ENCODE results near the gene SPINK9. TPM values are rescaled to one million over a fixed set of nuclear protein-coding genes. Genes with fewer than 3 reads are reported as not detected.

SPINK9 gene
- total RNA-seq, 1 experiment from 2014 or later = not detected

GRCh38 chr5:148314187-148314586, 21.2 kb upstream of the SPINK9 start:
- H3K36me3 Mint-ChIP-seq = no peaks in the 10 kb centered on the region
- no peak for DNase-seq (ENCODE audit: low spot score)
- H3K27ac Mint-ChIP-seq = no peak overlapping the region
- H3K4me3 Mint-ChIP-seq = no peak overlapping the region
- H3K9me3 Mint-ChIP-seq = peaks cover 8% of the 10 kb centered on the region
- TF ChIP-seq CBFB (CRISPR knock-in tag; IDR thresholded peaks at IDR 0.05; ENCODE audit: low read depth) (no peak), TCF7 (CRISPR knock-in tag; IDR thresholded peaks at IDR 0.05; ENCODE audit: low read depth) (no peak), IRF1 (CRISPR knock-in tag; IDR thresholded peaks at IDR 0.05) (no peak), IRF2 (CRISPR knock-in tag; IDR thresholded peaks at IDR 0.05; ENCODE audit: borderline replicate concordance, low read depth) (no peak), MLX (CRISPR knock-in tag; IDR thresholded peaks at IDR 0.05) (no peak), ZNF532 (CRISPR knock-in tag; IDR thresholded peaks at IDR 0.05; ENCODE audit: borderline replicate concordance) (no peak), GTF2I (CRISPR knock-in tag; conservative IDR thresholded peaks at IDR 0.05) (no peak), CREB1 (CRISPR knock-in tag; IDR thresholded peaks at IDR 0.05) (no peak), NFYB (CRISPR knock-in tag; conservative IDR thresholded peaks at IDR 0.05; ENCODE audit: low read depth) (no peak), HMGA2 (CRISPR knock-in tag; IDR thresholded peaks at IDR 0.05) (no peak), STAT6 (CRISPR knock-in tag; conservative IDR thresholded peaks at IDR 0.05; ENCODE audit: low read depth) (no peak), AR (CRISPR knock-in tag; IDR thresholded peaks at IDR 0.05) (no peak)
- ATAC-seq = no peak
- POLR2A ChIA-PET = no interaction called here
- peaks cover 15% of the 10 kb centered on the region for H3K27me3 Mint-ChIP-seq (ENCODE audit: low read depth)
- CTCF ChIA-PET = no interaction called here
- H3K4me1 Mint-ChIP-seq = 0 out of 2 replicates have a peak, but pooled peaks cover 3% of the 10 kb centered on the region

GRCh38 chr5:148314731-148315130, 20.6 kb upstream of the SPINK9 start:
- Mint-ChIP-seq H3K36me3 (no peaks in the 10 kb centered on the region), H3K9me3 (peaks cover 2% of the 10 kb centered on the region), H3K4me1 (peaks cover 6% of the 10 kb centered on the region; the same call in 1 of the 2 replicates), H3K27ac (no peak overlapping the region), H3K27me3 (ENCODE audit: low read depth) (peaks cover 21% of the 10 kb centered on the region), H3K4me3 (no peak overlapping the region)
- ChIA-PET POLR2A (no interaction called here), CTCF (interaction anchor here (0.7 kb wide), 1 partner anchor 24 kb away, joined by 3 read pairs; no protein-coding TSS in a partner anchor)
- no peak for DNase-seq (ENCODE audit: low spot score)
- no peak for ATAC-seq
- TF ChIP-seq CREM (CRISPR knock-in tag; IDR thresholded peaks at IDR 0.05) (no peak), FOXP1 (CRISPR knock-in tag; IDR thresholded peaks at IDR 0.05; ENCODE audit: borderline replicate concordance) (no peak), JUN (CRISPR knock-in tag; IDR thresholded peaks at IDR 0.05) (no peak), ZBTB43 (CRISPR knock-in tag; IDR thresholded peaks at IDR 0.05) (no peak), ATF1 (CRISPR knock-in tag; IDR thresholded peaks at IDR 0.05) (no peak), ATF2 (CRISPR knock-in tag; IDR thresholded peaks at IDR 0.05; ENCODE audit: borderline replicate concordance, low read depth) (no peak), ZNF423 (CRISPR knock-in tag; IDR thresholded peaks at IDR 0.05) (no peak), ZNF416 (CRISPR knock-in tag; IDR thresholded peaks at IDR 0.05) (no peak), SP1 (CRISPR knock-in tag; conservative IDR thresholded peaks at IDR 0.05) (no peak)
